Measurements from ENCODE around the gene C19orf47.

DNA sequence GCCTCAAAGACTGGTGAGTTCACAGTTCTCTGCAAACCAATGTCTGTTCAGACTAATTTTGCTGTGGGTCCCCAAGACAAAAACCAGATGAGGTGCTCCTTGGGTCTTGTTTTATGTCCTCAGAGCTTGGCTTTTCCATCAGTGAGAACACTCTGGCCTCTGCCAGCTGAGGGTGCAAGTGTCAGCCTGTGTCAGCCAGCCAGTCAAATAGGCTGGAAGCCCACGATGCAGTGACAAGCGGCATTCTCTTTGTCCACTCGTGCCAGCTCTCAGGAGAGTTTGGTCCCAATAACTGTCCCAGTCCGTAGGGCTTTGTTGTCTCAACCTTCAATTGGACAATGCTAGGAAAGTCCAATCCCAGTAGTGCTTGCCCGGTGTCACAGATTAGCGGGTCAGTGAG is 53.6 kb downstream of the C19orf47 start:
- TF ChIP-seq, protein P1, sequence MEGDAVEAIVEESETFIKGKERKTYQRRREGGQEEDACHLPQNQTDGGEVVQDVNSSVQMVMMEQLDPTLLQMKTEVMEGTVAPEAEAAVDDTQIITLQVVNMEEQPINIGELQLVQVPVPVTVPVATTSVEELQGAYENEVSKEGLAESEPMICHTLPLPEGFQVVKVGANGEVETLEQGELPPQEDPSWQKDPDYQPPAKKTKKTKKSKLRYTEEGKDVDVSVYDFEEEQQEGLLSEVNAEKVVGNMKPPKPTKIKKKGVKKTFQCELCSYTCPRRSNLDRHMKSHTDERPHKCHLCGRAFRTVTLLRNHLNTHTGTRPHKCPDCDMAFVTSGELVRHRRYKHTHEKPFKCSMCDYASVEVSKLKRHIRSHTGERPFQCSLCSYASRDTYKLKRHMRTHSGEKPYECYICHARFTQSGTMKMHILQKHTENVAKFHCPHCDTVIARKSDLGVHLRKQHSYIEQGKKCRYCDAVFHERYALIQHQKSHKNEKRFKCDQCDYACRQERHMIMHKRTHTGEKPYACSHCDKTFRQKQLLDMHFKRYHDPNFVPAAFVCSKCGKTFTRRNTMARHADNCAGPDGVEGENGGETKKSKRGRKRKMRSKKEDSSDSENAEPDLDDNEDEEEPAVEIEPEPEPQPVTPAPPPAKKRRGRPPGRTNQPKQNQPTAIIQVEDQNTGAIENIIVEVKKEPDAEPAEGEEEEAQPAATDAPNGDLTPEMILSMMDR (IDR thresholded peaks at IDR 0.05) = no peak
- TF ChIP-seq POLR2A (IDR thresholded peaks at IDR 0.05) = no peak
